ENCODE results near the gene EFCAB12.

DNA sequence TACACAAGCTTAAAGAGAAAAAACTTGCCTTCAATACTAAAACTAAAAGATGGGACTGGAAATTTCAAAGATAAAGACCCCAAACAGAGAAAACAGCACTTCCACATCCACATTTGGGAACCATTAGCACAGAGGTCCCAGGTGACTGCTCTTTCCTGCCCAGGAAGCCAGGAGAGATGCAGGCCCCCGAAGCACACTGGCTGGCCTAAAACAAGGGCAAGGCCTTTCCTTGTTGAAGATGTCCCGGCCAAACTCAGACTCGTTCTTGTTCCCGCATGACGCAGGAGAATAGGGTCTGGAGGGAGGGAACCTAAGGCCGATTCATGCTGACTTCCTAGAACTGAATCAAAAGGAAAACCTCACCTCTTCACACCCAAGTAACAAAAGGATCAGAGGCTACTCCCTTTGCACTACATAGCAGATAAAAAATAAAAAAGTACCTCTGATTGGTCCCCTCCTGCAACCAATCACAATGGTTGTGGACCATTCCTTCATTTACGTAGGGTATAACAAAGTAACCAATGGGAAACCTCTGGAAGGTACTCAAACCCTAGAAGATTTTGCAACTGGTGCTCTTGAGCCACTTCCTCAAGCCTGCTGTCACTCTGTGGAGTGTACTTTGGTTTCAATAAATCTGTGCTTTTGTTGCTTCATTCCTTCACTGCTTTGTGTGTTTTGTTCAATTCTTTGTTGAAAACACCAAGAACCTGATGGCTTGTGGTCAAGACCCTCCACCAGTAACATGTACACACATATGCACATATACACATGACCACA is 48.7 kb downstream of the EFCAB12 start:
- TF ChIP-seq CTCF (IDR thresholded peaks at IDR 0.05) (no peak), POLR2AphosphoS5 (IDR thresholded peaks at IDR 0.05) (no peak), POLR2A (IDR thresholded peaks at IDR 0.05) (no peak)
